ENCODE measurements around the gene VPS45. TPM values are rescaled to one million over a fixed set of nuclear protein-coding genes. Genes with fewer than 3 reads are reported as not detected.

VPS45 gene
- total and polyA plus RNA-seq, 5 experiments from 2014 or later: 21.8 to 39.8 (median 29.9) TPM

- Mint-ChIP-seq H3K27me3 (no peaks in the 10 kb centered on the region), H3K27ac (peak overlapping the region; percentile 92 to 99 (median 96)), H3K9me3 (no peaks in the 10 kb centered on the region), H3K4me3 (peak overlapping the region; percentile 85 to 98 (median 94)), H3K4me1 (peaks cover 50 to 75% (median 68%) of the 10 kb centered on the region in 4 donors), H3K36me3 (peaks cover 0 to 46% (median 16%) of the 10 kb centered on the region in 3 donors)
- ATAC-seq: peak in 1 of 2 donors; percentile 3
- DNase-seq: no peak
- POLR2A ChIA-PET: interaction anchor here (0.6 to 4.1 kb wide), 9 partner anchors 11 to 1210 kb away, joined by 3 to 87 read pairs (median 8); partner anchors contain the start of genes RPRD2, SF3B4 and VPS45
Measured at GRCh38 chr1:150152182-150152536, 84.6 kb downstream of the VPS45 start.

- peaks cover 0 to 54% (median 16%) of the 10 kb centered on the region in 3 donors for H3K36me3 Mint-ChIP-seq
- POLR2A ChIA-PET: interaction anchor here (0.7 to 4.1 kb wide), 3 partner anchors 10 to 225 kb away, joined by 3 to 87 read pairs (median 4); partner anchors contain the start of gene SF3B4
Measured at GRCh38 chr1:150152772-150153456, 85.3 kb downstream of the VPS45 start.

GRCh38 chr1:150154143-150154542 lies 86.6 kb downstream of the VPS45 start:
- Mint-ChIP-seq H3K27ac (peak overlapping the region; percentile 63 to 99 (median 88)), H3K9me3 (no peaks in the 10 kb centered on the region), H3K4me1 (peaks cover 52 to 75% (median 62%) of the 10 kb centered on the region in 4 donors), H3K4me3 (peak overlapping the region in 3 of 10 donors; percentile 7 to 51 (median 17)), H3K36me3 (peaks cover 0 to 66% (median 16%) of the 10 kb centered on the region in 3 donors), H3K27me3 (no peaks in the 10 kb centered on the region)
- POLR2A ChIA-PET: interaction anchor here (3.4 kb wide), 1 partner anchor 268 kb away, joined by 10 read pairs; a partner anchor contains a TSS
- DNase-seq: no peak
- no peak for ATAC-seq

More at GRCh38 chr1:150152772-150153456, 85.3 kb downstream of the VPS45 start:
- Mint-ChIP-seq H3K27ac (peak overlapping the region; percentile 19 to 99 (median 85)), H3K4me1 (peaks cover 54 to 77% (median 69%) of the 10 kb centered on the region in 4 donors), H3K4me3 (peak overlapping the region in 9 of 10 donors; percentile 19 to 75 (median 60)), H3K27me3 (no peaks in the 10 kb centered on the region), H3K9me3 (no peaks in the 10 kb centered on the region)
- ATAC-seq (no peak), DNase-seq (no peak)

- Mint-ChIP-seq H3K4me1 (peaks cover 52 to 86% (median 69%) of the 10 kb centered on the region in 4 donors), H3K4me3 (no peak overlapping the region), H3K27me3 (no peaks in the 10 kb centered on the region), H3K27ac (peak overlapping the region in 9 of 10 donors; percentile 63 to 99 (median 88)), H3K36me3 (peaks cover 0 to 77% (median 16%) of the 10 kb centered on the region in 3 donors), H3K9me3 (no peaks in the 10 kb centered on the region)
- ATAC-seq: no peak
- POLR2A ChIA-PET: interaction anchor here (3.4 kb wide), 1 partner anchor 269 kb away, joined by 10 read pairs; a partner anchor contains a TSS
- no peak for DNase-seq
Measured at GRCh38 chr1:150155413-150156071, 88.0 kb downstream of the VPS45 start.

- POLR2A ChIA-PET: interaction anchor here (0.7 to 3.4 kb wide), 6 partner anchors 12 to 270 kb away, joined by 3 to 10 read pairs (median 3); a partner anchor contains a TSS
- peak overlapping the region in 1 of 10 donors; percentile 52 for H3K4me3 Mint-ChIP-seq
Measured at GRCh38 chr1:150156868-150157603, 89.5 kb downstream of the VPS45 start.

GRCh38 chr1:150159550-150159949 lies 92.0 kb downstream of the VPS45 start:
- peaks cover 0 to 59% (median 6%) of the 10 kb centered on the region in 3 donors for H3K36me3 Mint-ChIP-seq
- DNase-seq (no peak), ATAC-seq (no peak)
- no peaks in the 10 kb centered on the region for H3K27me3 Mint-ChIP-seq
- no peaks in the 10 kb centered on the region for H3K9me3 Mint-ChIP-seq
- POLR2A ChIA-PET: interaction anchor here (0.7 to 9.2 kb wide), 5 partner anchors 9 to 87 kb away, joined by 3 to 87 read pairs (median 4); partner anchors contain the start of gene PLEKHO1
- peak overlapping the region in 2 of 10 donors; percentile 26 to 74 for H3K4me3 Mint-ChIP-seq
- peak overlapping the region in 7 of 10 donors; percentile 31 to 83 (median 58) for H3K27ac Mint-ChIP-seq
- H3K4me1 Mint-ChIP-seq: peaks cover 49 to 91% (median 69%) of the 10 kb centered on the region in 4 donors

More at GRCh38 chr1:150156868-150157603, 89.5 kb downstream of the VPS45 start:
- ATAC-seq (no peak), DNase-seq (no peak)
- peaks cover 0 to 79% (median 16%) of the 10 kb centered on the region in 3 donors for H3K36me3 Mint-ChIP-seq
- H3K27me3 Mint-ChIP-seq: no peaks in the 10 kb centered on the region
- H3K4me1 Mint-ChIP-seq: peaks cover 51 to 90% (median 72%) of the 10 kb centered on the region in 4 donors
- H3K27ac Mint-ChIP-seq: peak overlapping the region in 9 of 10 donors; percentile 29 to 99 (median 70)
- H3K9me3 Mint-ChIP-seq: no peaks in the 10 kb centered on the region

- DNase-seq: no peak
- no peak for ATAC-seq
- Mint-ChIP-seq H3K36me3 (peaks cover 0 to 43% (median 2%) of the 10 kb centered on the region in 3 donors), H3K4me1 (peaks cover 41 to 95% (median 66%) of the 10 kb centered on the region in 4 donors), H3K9me3 (no peaks in the 10 kb centered on the region), H3K27me3 (no peaks in the 10 kb centered on the region), H3K4me3 (peak overlapping the region in 6 of 10 donors; percentile 8 to 74 (median 53)), H3K27ac (peak overlapping the region in 9 of 10 donors; percentile 22 to 83 (median 63))
- POLR2A ChIA-PET: interaction anchor here (0.7 to 9.2 kb wide), 9 partner anchors 10 to 93 kb away, joined by 3 to 87 read pairs (median 5); partner anchors contain the start of genes PLEKHO1 and VPS45
Measured at GRCh38 chr1:150160964-150161621, 93.5 kb downstream of the VPS45 start.

GRCh38 chr1:150161747-150162581 lies 94.4 kb downstream of the VPS45 start:
- POLR2A ChIA-PET: interaction anchor here (0.6 to 9.2 kb wide), 10 partner anchors 11 to 762 kb away, joined by 3 to 87 read pairs (median 5); partner anchors contain the start of genes PLEKHO1 and VPS45
- H3K36me3 Mint-ChIP-seq: peaks cover 0 to 35% (median 2%) of the 10 kb centered on the region in 3 donors
- DNase-seq (peak in 2 of 10 donors; percentile 15 to 21), ATAC-seq (peak; percentile 31 to 38)
- H3K27ac Mint-ChIP-seq: peak overlapping the region in 7 of 10 donors; percentile 48 to 83 (median 78)
- H3K9me3 Mint-ChIP-seq: no peaks in the 10 kb centered on the region
- H3K27me3 Mint-ChIP-seq: no peaks in the 10 kb centered on the region
- peak overlapping the region in 6 of 10 donors; percentile 20 to 74 (median 58) for H3K4me3 Mint-ChIP-seq
- H3K4me1 Mint-ChIP-seq: peaks cover 35 to 91% (median 61%) of the 10 kb centered on the region in 4 donors

- peak overlapping the region in 7 of 10 donors; percentile 35 to 83 (median 77) for H3K27ac Mint-ChIP-seq
Measured at GRCh38 chr1:150162582-150162861, 94.9 kb downstream of the VPS45 start.

GRCh38 chr1:150162862-150163706 lies 95.5 kb downstream of the VPS45 start:
- peaks cover 26 to 80% (median 50%) of the 10 kb centered on the region in 4 donors for H3K4me1 Mint-ChIP-seq
- no peaks in the 10 kb centered on the region for H3K9me3 Mint-ChIP-seq
- H3K4me3 Mint-ChIP-seq: peak overlapping the region; percentile 27 to 73 (median 62)
- peak; percentile 29 to 52 for ATAC-seq
- H3K27ac Mint-ChIP-seq: peak overlapping the region; percentile 13 to 83 (median 66)
- H3K36me3 Mint-ChIP-seq: peaks cover 0 to 24% (median 0%) of the 10 kb centered on the region in 3 donors
- POLR2A ChIA-PET: interaction anchor here (0.6 to 9.2 kb wide), 5 partner anchors 12 to 276 kb away, joined by 3 to 87 read pairs (median 8); partner anchors contain the start of gene PLEKHO1
- DNase-seq: peak in 2 of 10 donors; percentile 19 to 30
- no peaks in the 10 kb centered on the region for H3K27me3 Mint-ChIP-seq

More at GRCh38 chr1:150162582-150162861, 94.9 kb downstream of the VPS45 start:
- DNase-seq (no peak), ATAC-seq (no peak)
- Mint-ChIP-seq H3K36me3 (peaks cover 0 to 29% (median 0%) of the 10 kb centered on the region in 3 donors), H3K9me3 (no peaks in the 10 kb centered on the region), H3K27me3 (no peaks in the 10 kb centered on the region), H3K4me3 (peak overlapping the region in 8 of 10 donors; percentile 55 to 73 (median 64)), H3K4me1 (peaks cover 31 to 85% (median 55%) of the 10 kb centered on the region in 4 donors)
- POLR2A ChIA-PET: interaction anchor here (0.6 to 9.2 kb wide), 10 partner anchors 12 to 761 kb away, joined by 3 to 87 read pairs (median 5); partner anchors contain the start of genes PLEKHO1 and VPS45

All from naive thymus-derived CD8-positive, alpha-beta T cell (primary cell).